Stimulated activated CD4-positive, alpha-beta T cell treated with anti-CD3 and anti-CD28 coated beads, Interleukin-4, amount 100 ng/mL, for 1 hour (primary cell): ENCODE measurements around the gene DNAH11.
"Not testable (repeated sequence)": the region's sequence is repeated elsewhere in the genome, so short reads cannot be mapped to it uniquely, and the experiment has no call there.

Experiments
- DNase-seq: peaks from one replicate; pipeline ENCODE4 v3.0.0-alpha.2; 2020

The DNAH11 gene

GRCh38 chr7:21617916-21618390 is 75.1 kb downstream of the DNAH11 start:
- no peak for DNase-seq

GRCh38 chr7:21618706-21619105 is 75.9 kb downstream of the DNAH11 start:
- DNase-seq = no peak

DNA sequence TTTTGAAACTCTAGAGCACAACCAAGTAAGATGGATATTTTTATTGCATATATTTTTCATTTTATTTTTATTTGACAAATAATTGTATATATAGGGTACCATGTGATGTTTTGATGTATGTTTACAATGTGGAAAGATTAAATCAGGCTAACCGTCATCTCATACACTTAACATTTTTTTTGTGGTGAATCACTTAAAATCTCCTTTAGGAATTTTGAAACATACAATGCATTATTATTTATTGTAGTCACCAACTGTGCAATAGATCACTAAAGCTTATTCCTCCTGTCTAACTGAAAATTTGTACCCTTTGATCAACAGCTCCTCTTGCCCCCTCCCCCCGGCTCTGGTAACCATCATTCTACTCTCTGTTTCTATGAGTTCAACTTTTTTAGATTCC is 77.2 kb downstream of the DNAH11 start:
- no peak for DNase-seq

DNA sequence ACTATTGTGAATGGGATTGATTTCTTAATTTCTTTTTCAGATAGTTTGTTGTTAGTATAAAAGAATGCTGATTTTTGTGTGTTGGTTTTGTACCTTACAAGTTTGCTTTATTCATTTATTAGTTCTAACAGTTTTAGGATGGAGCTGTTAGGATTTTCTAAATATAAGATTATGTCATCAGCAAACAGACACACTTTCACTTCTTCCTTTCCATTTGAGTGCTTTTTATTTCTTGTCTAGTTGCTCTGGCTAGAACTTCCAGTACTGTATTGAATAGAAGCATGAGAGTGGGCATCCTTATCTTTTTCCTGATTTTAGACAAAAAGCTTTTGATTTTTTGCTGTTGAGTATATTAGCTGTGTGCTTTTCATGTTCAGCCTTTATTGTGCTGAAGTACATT is 81.5 kb downstream of the DNAH11 start:
- DNase-seq = no peak

DNA sequence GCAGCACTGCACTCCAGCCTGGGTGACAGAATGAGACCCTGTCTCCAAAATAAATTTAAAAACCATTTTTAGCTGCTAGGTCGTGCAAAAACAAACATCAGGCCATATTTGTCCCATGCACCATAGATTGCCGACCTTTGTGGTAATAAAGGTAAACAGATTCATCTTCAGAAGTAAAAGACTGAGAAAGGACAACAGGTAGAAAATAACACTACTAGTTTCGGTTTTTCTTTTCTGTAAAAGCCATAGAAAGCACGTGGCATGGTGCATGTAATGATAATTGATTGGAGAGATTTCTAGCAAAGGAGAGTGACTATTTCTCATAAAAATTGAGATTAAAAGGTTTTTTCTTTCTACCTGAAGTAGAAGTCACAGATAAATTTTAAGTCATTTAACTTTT is 93.9 kb downstream of the DNAH11 start:
- DNase-seq = no peak

GRCh38 chr7:21639206-21639868 is 96.5 kb downstream of the DNAH11 start:
- DNase-seq = no peak

DNA sequence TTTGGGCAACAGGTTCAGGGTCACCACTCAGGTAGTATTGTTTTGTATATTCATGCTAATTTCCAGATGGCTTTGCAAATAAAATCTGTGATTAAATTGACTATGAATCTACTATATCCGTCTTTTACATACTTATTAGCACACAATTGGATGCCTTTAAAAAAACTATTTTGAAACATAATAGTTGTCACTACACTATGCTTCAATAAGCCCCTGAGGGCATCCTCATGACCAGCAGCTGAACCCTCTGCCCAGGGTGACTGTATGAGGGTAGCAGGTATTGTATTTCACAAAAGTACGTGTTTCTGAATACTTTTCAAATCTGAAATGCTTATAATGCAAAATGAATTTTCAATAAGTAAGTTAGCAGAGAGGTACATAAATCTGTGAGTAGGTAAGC is 97.3 kb downstream of the DNAH11 start:
- DNase-seq = no peak

GRCh38 chr7:21641546-21641945 is 98.7 kb downstream of the DNAH11 start:
- DNase-seq = no peak

GRCh38 chr7:21642422-21642821 is 99.6 kb downstream of the DNAH11 start:
- DNase-seq = no peak

DNA sequence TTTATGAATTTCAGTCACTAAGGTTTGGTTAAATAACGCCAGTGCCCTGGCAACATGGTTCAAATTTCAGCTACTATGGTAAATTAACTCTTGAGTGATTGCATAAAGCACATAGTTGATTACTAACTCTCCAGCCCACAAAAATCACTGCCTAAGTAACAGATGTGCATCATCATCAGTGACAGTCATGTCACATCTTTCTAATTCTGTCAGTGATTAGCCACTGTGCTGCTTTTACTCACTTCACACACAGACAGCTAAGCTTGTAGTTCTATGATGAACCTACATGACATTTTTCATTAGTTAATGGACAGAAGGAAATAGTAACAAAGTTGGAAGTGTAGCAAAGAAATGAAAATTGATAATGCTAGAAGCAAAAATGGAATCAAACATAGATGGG is 108.9 kb downstream of the DNAH11 start:
- no peak for DNase-seq

GRCh38 chr7:21653623-21654022 is 110.8 kb downstream of the DNAH11 start:
- DNase-seq = no peak

GRCh38 chr7:21656081-21656480 is 113.2 kb downstream of the DNAH11 start:
- no peak for DNase-seq

GRCh38 chr7:21656796-21657195 is 114.0 kb downstream of the DNAH11 start:
- DNase-seq = no peak

DNA sequence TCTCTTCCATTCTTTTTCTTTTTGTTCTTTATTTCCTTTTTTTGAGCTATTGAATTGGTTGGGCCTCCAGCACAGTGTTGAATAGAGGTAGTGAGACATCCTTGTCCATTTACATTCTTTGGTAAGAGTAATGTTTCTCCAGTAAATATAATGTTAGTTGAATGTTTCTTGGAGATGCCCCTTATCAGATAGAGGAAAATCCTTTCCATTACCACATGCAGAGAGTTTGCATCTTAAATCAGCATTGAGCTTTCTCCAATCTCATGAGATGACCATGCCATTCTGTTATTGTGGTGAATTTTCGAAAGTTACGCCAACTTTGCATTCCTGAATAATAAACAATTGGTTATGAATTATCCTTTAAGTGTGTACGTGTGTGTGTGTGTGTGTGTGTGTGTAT is 127.7 kb downstream of the DNAH11 start:
- no peak for DNase-seq

- no peak for DNase-seq
Measured at GRCh38 chr7:21671859-21672258, 129.0 kb downstream of the DNAH11 start.

GRCh38 chr7:21675255-21675654 is 132.4 kb downstream of the DNAH11 start:
- no peak for DNase-seq

DNA sequence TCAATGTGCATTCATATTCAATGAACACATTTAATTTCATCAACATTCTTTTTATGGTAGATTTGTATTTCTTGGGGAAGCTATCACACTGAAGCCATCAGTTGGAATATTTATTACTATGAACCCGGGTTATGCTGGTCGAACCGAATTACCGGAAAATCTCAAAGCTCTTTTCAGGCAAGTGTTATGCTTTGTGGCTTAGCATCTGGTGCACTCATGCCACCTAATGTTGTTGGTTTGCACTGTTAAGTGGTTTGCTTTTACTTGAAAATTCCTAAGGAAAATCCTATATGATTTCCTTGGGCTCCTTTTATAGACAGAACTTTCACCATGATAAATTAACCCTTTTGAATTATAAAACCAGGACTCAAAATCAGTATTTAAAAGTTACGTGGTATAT is 147.9 kb downstream of the DNAH11 start:
- DNase-seq = no peak

DNA sequence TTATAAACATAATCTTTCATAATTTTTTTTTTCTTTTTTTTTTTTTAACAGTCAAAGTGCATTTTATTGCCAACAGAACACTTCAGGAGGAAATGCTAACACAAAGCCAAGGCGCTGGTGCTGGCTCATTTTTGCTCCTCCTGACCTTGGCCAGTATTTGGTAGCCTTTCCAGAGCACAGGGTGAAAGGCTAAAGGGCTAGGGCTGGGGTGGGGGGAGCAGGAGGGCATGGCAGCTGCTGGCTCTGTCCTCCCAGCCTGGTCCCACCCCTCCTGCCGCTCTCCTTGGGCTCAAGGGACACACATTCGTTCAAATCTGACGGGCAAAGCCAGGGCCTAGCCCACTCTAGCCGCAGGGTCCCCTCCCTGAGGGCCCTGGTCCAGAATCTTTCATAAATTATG is 148.3 kb downstream of the DNAH11 start:
- DNase-seq = not testable (repeated sequence)

DNA sequence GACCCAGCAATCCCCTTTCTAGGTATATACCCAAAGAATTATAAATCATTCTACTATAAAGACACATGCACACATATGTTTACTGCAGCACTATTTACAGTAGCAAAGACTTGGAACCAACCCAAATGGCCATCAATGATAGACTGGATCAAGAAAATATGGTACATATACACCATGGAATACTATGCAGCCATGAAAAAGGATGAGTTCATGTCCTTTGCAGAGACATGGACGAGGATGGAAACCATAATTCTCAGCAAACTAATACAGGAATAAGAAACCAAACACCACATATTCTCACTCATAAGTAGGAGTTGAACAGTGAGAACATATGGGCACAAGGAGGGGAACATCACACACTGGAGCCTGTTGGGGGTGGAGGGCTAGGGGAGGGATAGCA is 157.7 kb downstream of the DNAH11 start:
- DNase-seq = not testable (repeated sequence)

DNA sequence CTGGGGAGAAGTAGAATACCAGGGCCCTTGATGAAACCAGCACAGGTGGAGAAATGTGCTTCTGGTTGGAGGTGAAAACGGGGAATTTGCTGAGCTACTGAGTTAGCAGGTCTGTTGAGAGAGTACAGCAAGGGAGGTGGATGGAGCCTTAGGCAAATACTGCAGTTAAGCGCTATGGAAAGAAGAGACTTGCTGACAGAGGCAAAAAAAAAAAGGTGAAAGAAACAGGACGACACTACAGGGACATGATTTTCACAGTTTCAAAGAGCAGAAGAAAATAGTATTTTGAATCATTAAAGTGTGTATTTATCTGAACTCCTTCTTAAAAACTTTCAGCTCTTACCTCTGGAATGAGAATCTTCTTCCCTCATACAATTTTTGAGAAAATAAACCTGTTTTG is 159.5 kb downstream of the DNAH11 start:
- no peak for DNase-seq

DNA sequence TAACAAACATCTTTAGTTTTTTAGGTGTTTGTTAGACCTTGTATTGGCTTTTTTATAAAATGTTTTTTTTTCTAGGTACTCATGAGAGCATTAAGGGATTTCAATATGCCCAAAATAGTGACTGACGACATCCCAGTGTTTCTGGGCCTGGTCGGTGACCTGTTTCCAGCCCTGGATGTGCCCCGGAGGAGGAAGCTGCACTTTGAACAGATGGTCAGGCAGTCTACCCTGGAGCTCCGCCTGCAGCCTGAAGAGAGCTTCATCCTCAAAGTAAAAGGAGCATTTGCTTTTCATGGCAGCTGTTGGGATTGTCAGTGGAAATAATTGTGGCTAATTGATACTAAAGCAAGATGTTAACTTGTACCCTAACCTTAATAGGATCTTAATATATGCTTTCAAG is 161.5 kb downstream of the DNAH11 start:
- DNase-seq = no peak

DNA sequence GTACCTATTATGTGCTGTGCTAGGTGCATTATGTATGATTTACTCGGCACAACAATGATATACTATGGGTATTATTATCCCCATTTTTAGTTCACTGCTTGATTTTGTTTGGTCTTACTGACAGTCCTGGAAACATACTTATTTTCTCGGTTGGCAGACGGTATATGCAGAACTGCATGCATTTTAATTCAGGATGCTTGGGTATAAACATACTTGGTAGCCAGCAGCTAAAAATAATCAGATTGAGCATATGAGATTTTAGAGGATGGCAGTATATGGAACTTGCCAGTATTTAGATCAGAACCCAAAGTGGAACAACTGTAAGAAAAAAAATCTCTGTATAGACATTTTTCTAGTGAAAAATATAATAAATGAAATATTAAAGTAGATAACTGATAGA is 163.3 kb downstream of the DNAH11 start:
- no peak for DNase-seq

- no peak for DNase-seq
Measured at GRCh38 chr7:21707566-21707965, 164.7 kb downstream of the DNAH11 start.

DNA sequence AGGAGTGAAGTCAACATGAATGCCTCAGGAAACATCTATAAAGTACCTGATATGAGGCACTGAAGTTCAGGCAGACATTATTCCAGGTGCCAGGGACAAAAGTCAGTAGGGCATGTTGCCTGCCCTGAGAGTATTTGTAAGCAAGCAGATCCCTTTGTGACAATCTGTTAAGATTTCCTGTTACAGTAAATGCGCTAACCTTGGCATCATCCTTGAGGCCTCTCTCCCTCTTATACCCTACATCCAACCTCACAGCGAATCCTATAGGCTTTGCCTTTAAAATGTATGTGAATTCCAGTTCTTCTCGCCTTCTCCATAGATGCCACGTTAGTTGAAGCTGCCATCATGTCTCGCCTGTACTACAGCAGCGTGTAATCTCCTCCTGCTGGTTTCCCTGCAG is 165.3 kb downstream of the DNAH11 start:
- no peak for DNase-seq

DNA sequence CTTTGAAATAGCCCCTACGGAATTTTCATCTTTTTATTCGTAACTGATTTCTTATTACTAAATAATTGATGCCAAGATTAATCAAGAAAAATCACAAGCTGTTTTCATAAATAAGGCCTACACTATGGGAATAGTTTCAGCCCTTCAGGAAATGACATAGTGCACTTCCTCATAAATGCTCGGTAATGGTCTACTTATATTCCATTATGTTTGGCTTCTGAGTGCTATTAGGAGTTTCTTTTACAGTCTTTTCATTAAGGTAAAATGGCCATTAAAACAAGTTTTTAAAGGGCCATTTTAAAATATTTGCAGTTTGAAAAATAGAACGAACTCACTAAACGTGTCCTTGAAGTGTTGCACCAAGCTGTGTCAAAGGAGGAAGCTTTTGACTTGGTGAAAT is 174.5 kb downstream of the DNAH11 start:
- no peak for DNase-seq

DNA sequence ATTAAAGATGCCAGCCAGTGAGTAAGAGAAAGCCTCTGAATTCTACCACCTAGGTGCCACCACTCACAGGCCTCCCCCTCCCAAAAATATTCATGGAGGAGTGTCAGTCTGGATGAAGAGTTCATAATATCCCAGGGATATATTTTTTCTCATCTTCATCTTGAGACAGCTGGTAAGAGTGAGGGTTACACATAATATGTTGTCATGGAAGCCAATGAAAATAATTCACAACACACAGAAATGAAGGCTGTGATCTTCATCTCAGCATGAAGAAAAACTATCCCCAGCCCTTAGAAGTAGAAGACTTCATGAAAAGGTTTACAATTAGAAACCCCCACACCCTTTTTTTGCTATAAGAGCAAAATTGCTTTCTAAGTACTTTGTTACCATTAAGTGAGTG is 175.6 kb downstream of the DNAH11 start:
- DNase-seq = no peak
